HL-60 (cell line): ENCODE measurements around the gene GCGR.

ENCODE experiments used
- DNase-seq, 2 experiments: peaks; one replicate each; pipeline ENCODE4 v3.0.0-alpha.2; 2010 to 2020; ENCODE audit warnings: low read depth in 1 of 2, low spot score in 1 of 2
- H3K27ac ChIP-seq: fragments of 250-450 bp; sonication (Bioruptor Pico); replicated peaks from 2 replicates; pipeline ENCODE4 v1.5.1; 2020; ENCODE audit warnings: mild to moderate bottlenecking, moderate library complexity
- H3K27me3 ChIP-seq: fragments of 250-450 bp; sonication (Bioruptor Pico); 2 replicates; pipeline ENCODE4 v1.5.1; 2021; ENCODE audit warnings: mild to moderate bottlenecking, moderate library complexity; ENCODE audit not compliant: insufficient read depth, poor library complexity, severe bottlenecking
- H3K4me3 ChIP-seq: replicated peaks from 2 replicates; pipeline ENCODE4 v1.5.1; 2011; ENCODE audit warnings: mild to moderate bottlenecking, control low read depth, low read length; ENCODE audit not compliant: insufficient read depth
- CTCF ChIP-seq: IDR thresholded peaks from one replicate; pipeline ENCODE4 v1.5.1; 2011; ENCODE audit warnings: low read length, control low read depth, inconsistent platforms; ENCODE audit not compliant: insufficient read depth
- GABPA ChIP-seq: IDR thresholded peaks from 2 replicates; pipeline ENCODE4 v1.6.1; 2012; ENCODE audit warnings: low read depth
- POLR2AphosphoS5 ChIP-seq: IDR thresholded peaks from 2 replicates; pipeline ENCODE4 v1.6.1; 2012; ENCODE audit warnings: low read depth
- REST ChIP-seq: IDR thresholded peaks from 2 replicates; pipeline ENCODE4 v1.6.1; 2012; ENCODE audit warnings: low read depth; ENCODE audit not compliant: insufficient replicate concordance
- SPI1 ChIP-seq: IDR thresholded peaks from 2 replicates; pipeline ENCODE4 v1.6.1; 2012; ENCODE audit warnings: low read depth, mild to moderate bottlenecking, borderline replicate concordance

Gene GCGR

GRCh38 chr17:81829858-81830257 is 25.9 kb downstream of the GCGR start:
- no peak overlapping the region for H3K27ac ChIP-seq

GRCh38 chr17:81831563-81831956 is 27.6 kb downstream of the GCGR start:
- Histone ChIP-seq H3K4me3 (peak overlapping the region; percentile 59), H3K27ac (peak overlapping the region; percentile 98), H3K27me3 (no peaks in the 10 kb centered on the region)
- peak in 1 of 2 experiments; percentile 50 for DNase-seq
- TF ChIP-seq POLR2AphosphoS5 = no peak
- TF ChIP-seq SPI1 = no peak
- TF ChIP-seq REST = no peak
- TF ChIP-seq GABPA = no peak
- no peak for TF ChIP-seq CTCF

More at GRCh38 chr17:81829858-81830257, 25.9 kb downstream of the GCGR start:
- H3K4me3 ChIP-seq = no peak overlapping the region
- H3K27me3 ChIP-seq = no peaks in the 10 kb centered on the region
- no peak for DNase-seq
- no peak for TF ChIP-seq REST
- TF ChIP-seq POLR2AphosphoS5 = no peak
- TF ChIP-seq SPI1 = no peak
- TF ChIP-seq GABPA = no peak
- no peak for TF ChIP-seq CTCF

- TF ChIP-seq GABPA (no peak; the same call in 1 of the 2 replicates), REST (no peak), CTCF (no peak), SPI1 (no peak), POLR2AphosphoS5 (peak; percentile 96)
- DNase-seq = peak; percentile 71 to 73
- H3K27ac ChIP-seq = peak overlapping the region; percentile 98
- H3K27me3 ChIP-seq = no peaks in the 10 kb centered on the region
- peak overlapping the region; percentile 59 for H3K4me3 ChIP-seq
Measured at GRCh38 chr17:81831957-81832607, 28.1 kb downstream of the GCGR start.
